Spleen (tissue), 7 donors: ENCODE data around the gene FBXO34.

Source experiments
- POLR2A ChIP-seq, 3 donors: fragments of 450-650 bp; IDR thresholded peaks; one replicate each; pipeline ENCODE4 v1.5.1; 2017; ENCODE audit warnings: antibody characterized with exemption in 3 of 3, mild to moderate bottlenecking in 1 of 3
- POLR2AphosphoS5 ChIP-seq, 3 donors: sonication (generic); formaldehyde crosslinking; IDR thresholded peaks; one replicate each; pipeline ENCODE4 v1.5.1; 2017; ENCODE audit warnings: antibody characterized with exemption in 3 of 3
- TF ChIP-seq, protein P1 (sequence below), 11 experiments: fragments of 200-600 bp in 7 of 11; fragments of 450-650 bp in 4 of 11; sonication (generic) in 4 of 11; IDR thresholded peaks in 8 of 11; conservative IDR thresholded peaks in 3 of 11; 1 replicate in 7 of 11; 2 replicates in 4 of 11; pipeline versions ENCODE4 v1.4.0 to v1.8.0; 2016 to 2021; ENCODE audit warnings: antibody characterized with exemption in 11 of 11, inconsistent platforms in 4 of 11, mild to moderate bottlenecking in 1 of 11
- donor health status: DM: no; HTN: no; CAD: no; lungs with moderate emphysema.
- donor health status: DM: no; HTN: no; CAD: no.
- donor health status: DM: no; HTN: no; CAD: no.

- no peak for TF ChIP-seq POLR2AphosphoS5 (IDR thresholded peaks at IDR 0.05)
- TF ChIP-seq, protein P1, sequence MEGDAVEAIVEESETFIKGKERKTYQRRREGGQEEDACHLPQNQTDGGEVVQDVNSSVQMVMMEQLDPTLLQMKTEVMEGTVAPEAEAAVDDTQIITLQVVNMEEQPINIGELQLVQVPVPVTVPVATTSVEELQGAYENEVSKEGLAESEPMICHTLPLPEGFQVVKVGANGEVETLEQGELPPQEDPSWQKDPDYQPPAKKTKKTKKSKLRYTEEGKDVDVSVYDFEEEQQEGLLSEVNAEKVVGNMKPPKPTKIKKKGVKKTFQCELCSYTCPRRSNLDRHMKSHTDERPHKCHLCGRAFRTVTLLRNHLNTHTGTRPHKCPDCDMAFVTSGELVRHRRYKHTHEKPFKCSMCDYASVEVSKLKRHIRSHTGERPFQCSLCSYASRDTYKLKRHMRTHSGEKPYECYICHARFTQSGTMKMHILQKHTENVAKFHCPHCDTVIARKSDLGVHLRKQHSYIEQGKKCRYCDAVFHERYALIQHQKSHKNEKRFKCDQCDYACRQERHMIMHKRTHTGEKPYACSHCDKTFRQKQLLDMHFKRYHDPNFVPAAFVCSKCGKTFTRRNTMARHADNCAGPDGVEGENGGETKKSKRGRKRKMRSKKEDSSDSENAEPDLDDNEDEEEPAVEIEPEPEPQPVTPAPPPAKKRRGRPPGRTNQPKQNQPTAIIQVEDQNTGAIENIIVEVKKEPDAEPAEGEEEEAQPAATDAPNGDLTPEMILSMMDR (IDR thresholded peaks at IDR 0.05 in 8 of 11, conservative IDR thresholded peaks at IDR 0.05 in 3 of 11), result no peak
- no peak for TF ChIP-seq POLR2A (IDR thresholded peaks at IDR 0.05)
Measured at GRCh38 chr14:55272922-55273321, 1.7 kb downstream of the FBXO34 start.
